Rectal smooth muscle tissue (tissue), 1 donor: ENCODE data around the gene SEMA3D.

ENCODE experiments used
- H3K27ac ChIP-seq: one replicate; pipeline ENCODE4 v1.7.0; 2013; ENCODE audit warnings: low read depth, low read length, inconsistent platforms
- H3K27me3 ChIP-seq: one replicate; pipeline ENCODE4 v1.7.0; 2013; ENCODE audit warnings: low read length; ENCODE audit not compliant: control insufficient read depth, insufficient read depth
- H3K36me3 ChIP-seq: one replicate; pipeline ENCODE4 v1.7.0; 2013; ENCODE audit warnings: low read length; ENCODE audit not compliant: control insufficient read depth, insufficient read depth
- H3K4me1 ChIP-seq: one replicate; pipeline ENCODE4 v1.7.0; 2013; ENCODE audit warnings: low read length; ENCODE audit not compliant: control insufficient read depth, insufficient read depth
- H3K4me3 ChIP-seq: one replicate; pipeline ENCODE4 v1.7.0; 2013; ENCODE audit warnings: low read length
- H3K9ac ChIP-seq: one replicate; pipeline ENCODE4 v1.7.0; 2013; ENCODE audit warnings: low read length

Gene SEMA3D

GRCh38 chr7:84946549-84946948 lies 240.3 kb downstream of the SEMA3D start:
- H3K4me1 ChIP-seq, result no peaks in the 10 kb centered on the region
- no peak overlapping the region for H3K27ac ChIP-seq
- no peak overlapping the region for H3K4me3 ChIP-seq
- no peak overlapping the region for H3K9ac ChIP-seq
- no peaks in the 10 kb centered on the region for H3K36me3 ChIP-seq
- H3K27me3 ChIP-seq, result no peaks in the 10 kb centered on the region
